Measurements from ENCODE around the gene SHISA2. TPM values are rescaled to one million over a fixed set of nuclear protein-coding genes. Genes with fewer than 3 reads are reported as not detected.

The SHISA2 gene
- total RNA-seq, 1 donor from 2014 or later = 89.5 TPM

DNA sequence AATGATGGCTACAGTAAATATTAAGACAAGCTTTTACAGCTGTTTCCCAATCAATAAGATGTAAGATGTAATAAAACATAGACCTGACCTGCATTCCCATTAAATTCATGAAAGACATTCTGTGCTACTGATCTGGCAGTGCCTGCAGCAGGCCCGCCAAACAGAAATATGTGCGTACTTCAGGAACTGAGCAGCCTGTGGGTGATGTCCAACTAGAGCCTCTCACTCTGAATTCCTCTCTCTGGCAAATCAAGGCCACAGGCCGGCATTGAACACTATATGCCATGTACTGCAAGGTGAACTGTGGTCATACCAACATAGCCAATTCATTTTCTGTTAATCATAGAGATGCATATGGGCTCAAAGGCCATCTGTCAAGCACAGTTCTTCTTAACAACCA is 17.8 kb downstream of the SHISA2 start:
- Histone ChIP-seq H3K4me3 (ENCODE audit: low read depth, low read length) (no peak overlapping the region), H3K36me3 (ENCODE audit: control insufficient read depth, insufficient read depth, low read length) (no peaks in the 10 kb centered on the region), H3K27me3 (ENCODE audit: control insufficient read depth, insufficient read depth, low read length) (no peaks in the 10 kb centered on the region)
- DNase-seq (ENCODE audit: low read depth) = no peak
- TF ChIP-seq, protein P1, sequence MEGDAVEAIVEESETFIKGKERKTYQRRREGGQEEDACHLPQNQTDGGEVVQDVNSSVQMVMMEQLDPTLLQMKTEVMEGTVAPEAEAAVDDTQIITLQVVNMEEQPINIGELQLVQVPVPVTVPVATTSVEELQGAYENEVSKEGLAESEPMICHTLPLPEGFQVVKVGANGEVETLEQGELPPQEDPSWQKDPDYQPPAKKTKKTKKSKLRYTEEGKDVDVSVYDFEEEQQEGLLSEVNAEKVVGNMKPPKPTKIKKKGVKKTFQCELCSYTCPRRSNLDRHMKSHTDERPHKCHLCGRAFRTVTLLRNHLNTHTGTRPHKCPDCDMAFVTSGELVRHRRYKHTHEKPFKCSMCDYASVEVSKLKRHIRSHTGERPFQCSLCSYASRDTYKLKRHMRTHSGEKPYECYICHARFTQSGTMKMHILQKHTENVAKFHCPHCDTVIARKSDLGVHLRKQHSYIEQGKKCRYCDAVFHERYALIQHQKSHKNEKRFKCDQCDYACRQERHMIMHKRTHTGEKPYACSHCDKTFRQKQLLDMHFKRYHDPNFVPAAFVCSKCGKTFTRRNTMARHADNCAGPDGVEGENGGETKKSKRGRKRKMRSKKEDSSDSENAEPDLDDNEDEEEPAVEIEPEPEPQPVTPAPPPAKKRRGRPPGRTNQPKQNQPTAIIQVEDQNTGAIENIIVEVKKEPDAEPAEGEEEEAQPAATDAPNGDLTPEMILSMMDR (IDR thresholded peaks at IDR 0.05; ENCODE audit: insufficient read depth, low read length, poor library complexity, severe bottlenecking) = no peak

DNA sequence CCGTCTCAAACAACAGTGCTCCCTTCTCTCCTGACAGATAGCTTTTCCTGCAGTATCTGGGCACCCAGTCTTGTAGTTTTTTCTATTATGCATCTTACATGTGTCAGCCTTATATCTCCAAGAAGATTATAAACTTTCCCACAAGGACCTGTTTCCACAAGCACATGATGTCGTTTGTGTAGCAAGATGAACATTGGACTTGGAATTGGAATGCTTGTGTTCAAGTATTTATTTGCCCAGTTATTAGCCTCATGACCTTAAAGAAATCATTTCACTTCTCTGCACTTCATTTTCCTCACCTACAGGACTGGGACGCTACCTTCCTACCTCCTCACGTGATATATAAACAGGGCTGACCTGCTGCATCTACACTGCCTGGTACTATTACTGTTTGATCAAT is 21.5 kb downstream of the SHISA2 start:
- DNase-seq (ENCODE audit: low read depth) = no peak
- Histone ChIP-seq H3K36me3 (ENCODE audit: control insufficient read depth, insufficient read depth, low read length) (no peaks in the 10 kb centered on the region), H3K27me3 (ENCODE audit: control insufficient read depth, insufficient read depth, low read length) (no peaks in the 10 kb centered on the region), H3K4me3 (ENCODE audit: low read depth, low read length) (no peak overlapping the region)
- TF ChIP-seq, protein P1 (IDR thresholded peaks at IDR 0.05; ENCODE audit: insufficient read depth, low read length, poor library complexity, severe bottlenecking) = no peak

DNA sequence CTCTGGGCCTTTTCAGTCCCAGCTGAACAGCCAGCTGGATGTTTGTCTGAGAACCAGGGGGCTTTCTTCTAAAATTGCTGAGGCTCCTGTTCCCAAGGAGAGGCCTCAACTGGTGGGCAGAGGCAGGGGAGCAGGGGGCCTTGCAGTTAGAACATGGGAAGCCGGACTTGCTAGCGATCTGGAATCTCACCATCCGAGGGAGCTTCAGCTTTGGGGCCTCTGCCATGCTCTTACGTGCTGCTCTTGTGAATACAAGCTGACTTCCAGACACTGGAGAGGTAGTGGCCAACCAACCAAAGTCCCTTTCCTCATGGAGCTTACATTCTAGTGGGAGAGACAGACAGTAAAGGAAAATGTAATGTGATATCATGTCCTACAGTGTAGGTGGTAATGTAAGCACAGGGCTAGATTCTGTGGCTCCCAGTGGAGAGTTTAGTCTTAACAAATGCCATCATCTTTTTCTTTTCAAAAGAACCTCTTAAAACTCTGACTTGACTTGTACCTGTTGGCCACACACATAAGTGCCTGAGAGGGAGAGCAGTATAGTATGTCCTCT is 22.2 kb downstream of the SHISA2 start:
- TF ChIP-seq, protein P1 (IDR thresholded peaks at IDR 0.05; ENCODE audit: insufficient read depth, low read length, poor library complexity, severe bottlenecking) = no peak
- DNase-seq (ENCODE audit: low read depth) = no peak
- H3K36me3 ChIP-seq (ENCODE audit: control insufficient read depth, insufficient read depth, low read length) = no peaks in the 10 kb centered on the region

DNA sequence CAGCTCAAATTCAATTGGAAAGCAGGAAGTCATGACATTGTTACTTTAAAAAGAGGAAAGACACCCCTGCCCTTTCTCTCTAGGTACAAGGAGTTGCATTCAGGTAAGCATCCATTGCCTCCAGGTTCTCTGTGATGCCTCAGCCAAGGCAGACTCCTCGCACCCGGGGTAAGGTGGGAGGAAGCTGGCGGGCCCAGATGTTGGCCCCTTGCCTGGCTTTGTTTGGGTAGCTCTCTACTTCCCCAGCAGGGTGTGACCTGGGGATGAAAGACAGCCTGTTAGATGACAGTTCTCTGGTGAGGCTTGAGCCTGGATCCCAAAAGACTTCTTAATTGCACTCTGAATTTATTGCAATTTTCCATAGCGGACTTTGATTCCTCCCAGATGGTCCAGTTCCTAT is 25.6 kb downstream of the SHISA2 start:
- H3K36me3 ChIP-seq (ENCODE audit: control insufficient read depth, insufficient read depth, low read length) = no peaks in the 10 kb centered on the region
- TF ChIP-seq, protein P1 (IDR thresholded peaks at IDR 0.05; ENCODE audit: insufficient read depth, low read length, poor library complexity, severe bottlenecking) = no peak
- DNase-seq (ENCODE audit: low read depth) = no peak
- no peak overlapping the region for H3K4me3 ChIP-seq (ENCODE audit: low read depth, low read length)
- no peaks in the 10 kb centered on the region for H3K27me3 ChIP-seq (ENCODE audit: control insufficient read depth, insufficient read depth, low read length)

More for the DNA sequence above, 22.2 kb downstream of the SHISA2 start:
- Histone ChIP-seq H3K27me3 (ENCODE audit: control insufficient read depth, insufficient read depth, low read length) (no peaks in the 10 kb centered on the region), H3K4me3 (ENCODE audit: low read depth, low read length) (no peak overlapping the region)

DNA sequence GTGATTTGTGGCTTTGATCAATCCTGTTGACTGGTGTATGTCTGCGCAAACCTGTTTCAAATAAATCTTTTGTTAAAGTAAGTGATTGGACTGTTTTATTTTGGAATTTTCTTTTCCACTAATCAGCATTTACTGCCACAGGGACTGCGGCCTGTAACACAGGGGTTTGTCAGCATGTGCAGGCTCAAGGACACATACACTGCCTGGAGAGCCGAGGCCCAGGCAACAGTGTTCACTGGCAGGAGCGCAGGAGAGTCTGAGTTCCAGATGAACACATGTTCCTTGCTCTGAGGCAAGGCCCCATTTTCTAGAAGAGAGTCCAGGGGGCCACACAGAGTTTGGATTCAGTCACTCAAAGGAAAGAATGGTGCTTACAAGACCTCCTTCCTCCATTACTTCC is 26.0 kb downstream of the SHISA2 start:
- TF ChIP-seq, protein P1 (IDR thresholded peaks at IDR 0.05; ENCODE audit: insufficient read depth, low read length, poor library complexity, severe bottlenecking) = no peak
- Histone ChIP-seq H3K36me3 (ENCODE audit: control insufficient read depth, insufficient read depth, low read length) (no peaks in the 10 kb centered on the region), H3K27me3 (ENCODE audit: control insufficient read depth, insufficient read depth, low read length) (no peaks in the 10 kb centered on the region), H3K4me3 (ENCODE audit: low read depth, low read length) (no peak overlapping the region)
- no peak for DNase-seq (ENCODE audit: low read depth)

DNA sequence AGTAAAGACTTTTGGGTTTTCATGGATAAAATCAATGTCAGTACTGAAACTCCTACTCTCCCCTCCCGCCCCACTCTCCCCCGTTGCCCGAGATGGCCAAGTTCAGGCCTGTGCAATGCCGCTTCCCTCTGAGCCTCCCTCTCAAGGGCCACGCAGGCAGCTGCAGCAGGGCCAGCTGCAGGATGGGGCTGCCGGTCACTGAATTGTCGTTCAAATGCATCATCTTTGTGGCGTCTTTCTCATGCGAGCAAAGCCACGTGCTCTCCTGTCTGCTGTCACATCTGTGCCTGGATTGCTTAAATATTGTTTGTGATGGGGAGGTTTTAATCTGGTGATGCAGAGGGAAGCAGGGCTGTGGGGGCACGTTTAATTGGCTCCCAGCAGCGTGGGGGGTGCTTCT is 26.6 kb downstream of the SHISA2 start:
- TF ChIP-seq, protein P1 (IDR thresholded peaks at IDR 0.05; ENCODE audit: insufficient read depth, low read length, poor library complexity, severe bottlenecking) = no peak
- Histone ChIP-seq H3K27me3 (ENCODE audit: control insufficient read depth, insufficient read depth, low read length) (no peaks in the 10 kb centered on the region), H3K36me3 (ENCODE audit: control insufficient read depth, insufficient read depth, low read length) (no peaks in the 10 kb centered on the region), H3K4me3 (ENCODE audit: low read depth, low read length) (no peak overlapping the region)
- DNase-seq (ENCODE audit: low read depth) = no peak

Measured in kidney epithelial cell (primary cell).